NCI-H1436 (cell line): ENCODE data around the gene MUC4.
A peak's percentile ranks its signal among the peaks of the same experiment; 100 is the strongest.
"Not testable (repeated sequence)": the region's sequence is repeated elsewhere in the genome, so short reads cannot be mapped to it uniquely, and the experiment has no call there.

ENCODE experiments used
- DNase-seq: peaks from one replicate; lab custom pipeline; 2025; lab: John Stamatoyannopoulos, UW

MUC4 gene

DNA sequence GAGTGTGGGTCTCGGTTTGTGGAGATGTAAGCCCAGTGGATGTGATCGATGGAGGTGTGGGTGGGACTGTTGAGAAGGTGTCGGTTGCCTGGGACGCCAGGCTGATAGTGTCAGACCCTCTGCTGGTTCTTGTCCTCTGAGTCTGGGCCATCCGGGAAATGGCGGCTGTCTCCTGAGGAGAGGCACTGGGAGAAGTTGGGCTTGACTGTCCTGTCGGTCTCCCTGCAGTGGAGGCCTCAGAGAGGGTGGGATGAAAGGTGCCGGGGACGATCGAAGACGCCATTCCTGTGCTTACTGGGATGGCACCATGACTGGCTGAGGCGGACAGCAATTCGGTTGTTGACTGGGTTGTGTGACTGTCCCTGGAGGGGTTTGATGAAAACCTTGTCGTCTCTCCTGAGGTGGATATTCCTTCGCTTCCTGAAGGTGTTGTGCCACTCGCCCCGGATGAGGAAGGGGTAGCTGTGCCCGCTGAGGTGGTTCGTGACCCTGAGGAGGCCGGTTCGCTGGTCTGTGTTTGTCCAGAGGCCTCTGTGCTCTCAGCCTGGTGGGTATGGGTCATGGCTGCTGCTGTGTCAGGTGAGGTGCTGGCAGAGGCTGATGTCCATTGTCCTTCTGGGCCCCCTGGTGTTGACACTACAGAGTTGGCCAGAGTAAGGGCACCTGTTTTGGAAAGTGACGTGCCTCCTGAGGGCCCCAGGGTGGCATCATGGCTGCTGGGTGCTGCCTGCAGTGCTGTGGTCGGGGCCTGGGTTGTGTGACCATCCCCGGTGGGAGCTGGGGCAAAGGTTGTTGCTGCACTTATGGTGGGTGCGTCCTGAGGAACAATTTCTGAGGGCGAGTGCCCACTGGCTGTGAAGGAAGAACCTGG lies 22.8 kb downstream of the MUC4 start:
- DNase-seq, result no peak

DNA sequence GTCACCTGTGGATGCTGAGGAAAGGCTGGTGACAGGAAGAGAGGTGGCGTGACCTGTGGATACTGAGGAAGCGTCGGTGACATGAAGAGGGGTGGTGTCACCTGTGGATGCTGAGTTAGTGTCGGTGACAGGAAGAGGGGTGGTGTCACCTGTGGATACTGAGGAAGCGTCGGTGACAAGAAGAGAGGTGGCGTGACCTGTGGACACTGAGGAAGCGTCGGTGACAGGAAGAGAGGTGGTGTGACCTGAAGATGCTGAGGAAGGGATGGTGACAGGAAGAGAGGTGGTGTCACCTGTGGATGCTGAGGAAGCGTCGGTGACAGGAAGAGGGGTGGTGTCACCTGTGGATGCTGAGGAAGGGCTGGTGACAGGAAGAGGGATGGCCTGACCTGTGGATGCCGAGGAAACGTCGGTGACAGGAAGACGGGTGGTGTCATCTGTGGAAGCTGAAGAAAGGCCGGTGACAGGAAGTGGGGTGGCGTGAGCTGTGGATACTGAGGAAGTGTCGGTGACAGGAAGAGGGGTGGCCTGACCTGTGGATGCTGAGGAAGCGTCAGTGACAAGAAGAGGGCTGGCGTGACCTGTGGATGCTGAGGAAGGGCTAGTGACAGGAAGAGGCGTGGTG lies 25.8 kb downstream of the MUC4 start:
- DNase-seq, result not testable (repeated sequence)

DNA sequence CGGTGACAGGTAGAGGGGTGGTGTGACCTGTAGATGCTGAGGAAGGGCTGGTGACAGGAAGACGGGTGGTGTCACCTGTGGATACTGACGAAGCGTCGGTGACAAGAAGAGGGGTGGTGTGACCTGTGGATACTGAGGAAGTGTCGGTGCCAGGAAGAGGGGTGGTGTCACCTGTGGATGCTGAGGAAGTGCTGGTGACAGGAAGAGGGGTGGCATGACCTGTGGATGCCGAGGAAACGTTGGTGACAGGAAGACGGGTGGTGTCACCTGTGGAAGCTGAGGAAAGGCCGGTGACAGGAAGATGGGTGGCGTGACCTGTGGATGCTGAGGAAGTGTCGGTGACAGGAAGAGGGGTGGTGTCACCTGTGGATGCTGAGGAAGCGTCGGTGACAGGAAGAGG lies 27.7 kb downstream of the MUC4 start:
- not testable (repeated sequence) for DNase-seq

DNA sequence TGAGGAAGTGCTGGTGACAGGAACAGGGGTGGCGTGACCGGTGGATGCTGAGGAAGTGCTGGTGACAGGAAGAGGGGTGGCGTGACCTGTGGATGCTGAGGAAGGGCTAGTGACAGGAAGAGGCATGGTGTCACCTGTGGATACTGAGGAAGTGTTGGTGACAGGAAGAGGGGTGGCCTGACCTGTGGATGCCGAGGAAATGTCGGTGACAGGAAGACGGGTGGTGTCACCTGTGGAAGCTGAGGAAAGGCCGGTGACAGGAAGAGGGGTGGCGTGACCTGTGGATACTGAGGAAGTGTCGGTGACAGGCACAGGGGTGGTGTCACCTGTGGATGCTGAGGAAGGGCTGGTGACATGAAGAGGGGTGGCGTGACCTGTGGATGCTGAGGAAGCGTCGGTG lies 30.5 kb downstream of the MUC4 start:
- not testable (repeated sequence) for DNase-seq

DNA sequence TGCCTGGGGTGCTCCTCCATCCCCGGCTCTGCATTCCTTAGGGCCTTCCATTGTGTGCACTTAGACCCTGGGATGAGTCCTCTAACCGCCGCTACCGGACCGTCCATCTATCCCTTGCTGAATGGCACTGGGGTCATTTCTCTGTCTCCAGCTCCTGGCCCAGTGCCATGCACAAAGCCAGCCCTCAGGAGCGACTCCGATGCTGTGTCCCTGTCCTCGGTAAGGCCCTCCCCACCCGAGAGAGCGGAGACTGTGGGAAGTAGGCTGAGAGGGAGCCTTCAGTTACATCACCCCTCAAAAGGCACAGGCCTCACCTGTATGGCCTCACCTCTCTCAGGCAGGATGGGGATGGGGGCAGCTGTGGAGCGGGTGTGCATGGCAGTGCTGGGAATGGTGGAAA lies 33.8 kb downstream of the MUC4 start:
- no peak for DNase-seq

DNA sequence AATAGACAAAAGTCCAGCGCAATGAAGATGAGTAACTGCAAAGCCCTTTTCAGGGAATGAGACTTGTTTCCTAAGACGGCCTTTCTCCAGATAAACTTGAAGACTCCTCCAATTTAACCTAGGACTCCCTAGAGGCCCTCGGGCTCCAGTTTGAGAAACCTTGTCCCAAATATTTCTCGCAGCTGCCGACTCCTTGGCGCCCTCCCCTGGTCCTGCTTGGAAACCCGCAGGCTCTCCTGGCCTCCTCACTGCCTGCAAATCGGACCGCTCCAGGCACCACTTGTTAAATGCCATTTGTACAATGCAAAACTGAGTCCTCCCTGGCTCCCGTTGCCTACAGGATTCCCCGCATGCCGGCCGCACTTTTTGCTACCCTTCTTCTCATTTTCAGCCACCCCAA lies 36.8 kb downstream of the MUC4 start:
- DNase-seq, result peak; percentile 47

DNA sequence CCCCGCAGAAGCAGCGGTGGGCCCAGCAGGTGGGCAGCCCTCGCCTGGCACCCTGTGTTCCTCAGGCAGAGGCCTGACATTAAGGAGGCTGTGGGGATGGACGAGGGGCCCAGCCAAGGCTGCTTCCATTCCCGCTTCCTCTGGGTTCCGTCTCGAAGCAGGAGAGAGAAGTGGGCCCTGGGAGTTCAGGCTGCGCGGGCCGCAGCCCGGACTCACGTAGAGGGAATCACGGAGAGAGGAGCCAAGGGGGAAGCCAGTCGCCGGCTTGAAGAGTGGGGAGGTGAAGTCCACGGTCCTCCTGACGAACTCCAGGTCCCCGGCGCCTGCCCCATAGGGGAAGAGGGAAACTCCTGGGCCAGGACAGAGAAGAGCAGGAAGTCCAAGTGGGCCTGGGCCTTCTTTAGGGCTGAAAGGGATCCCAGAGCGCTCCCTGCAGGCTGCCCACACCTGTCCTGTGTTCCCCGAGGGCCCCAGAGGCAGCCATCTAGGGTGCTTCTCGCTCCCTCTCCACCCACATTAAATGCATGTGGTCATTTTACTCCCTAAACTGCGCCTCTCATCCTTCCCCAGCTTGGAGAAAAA lies 37.7 kb downstream of the MUC4 start:
- no peak for DNase-seq

DNA sequence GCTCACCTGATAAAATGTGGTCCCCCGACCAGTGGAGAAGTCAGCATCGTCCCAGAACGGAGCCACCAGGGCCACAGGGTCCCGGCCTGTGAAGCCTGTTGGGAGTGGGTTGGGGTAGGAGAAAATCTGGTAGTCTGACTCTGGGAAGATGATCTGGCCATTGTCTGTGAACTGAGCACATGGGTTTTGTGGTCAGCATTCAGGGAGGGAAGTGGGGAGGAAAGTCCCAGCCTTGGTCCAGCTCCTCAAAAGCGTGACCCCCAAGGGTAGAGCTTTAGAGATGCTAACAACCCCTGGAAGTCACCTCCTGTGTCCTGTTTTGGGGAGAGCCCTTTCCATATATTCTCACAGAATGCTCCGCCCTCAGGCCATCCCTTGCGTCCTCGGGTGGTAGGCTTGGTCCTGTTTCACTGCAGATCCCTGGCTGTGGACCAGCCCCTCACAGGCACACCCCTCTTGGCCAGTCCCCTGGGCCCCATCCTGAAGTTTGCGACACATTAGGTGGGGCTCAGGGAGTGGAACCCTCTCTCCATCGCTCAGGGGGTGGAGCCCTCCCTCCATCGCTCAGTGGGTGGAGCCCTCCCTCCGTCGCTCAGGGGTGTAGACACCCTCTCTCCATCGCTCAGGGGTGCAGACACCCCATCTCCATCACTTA lies 40.0 kb downstream of the MUC4 start:
- no peak for DNase-seq

DNA sequence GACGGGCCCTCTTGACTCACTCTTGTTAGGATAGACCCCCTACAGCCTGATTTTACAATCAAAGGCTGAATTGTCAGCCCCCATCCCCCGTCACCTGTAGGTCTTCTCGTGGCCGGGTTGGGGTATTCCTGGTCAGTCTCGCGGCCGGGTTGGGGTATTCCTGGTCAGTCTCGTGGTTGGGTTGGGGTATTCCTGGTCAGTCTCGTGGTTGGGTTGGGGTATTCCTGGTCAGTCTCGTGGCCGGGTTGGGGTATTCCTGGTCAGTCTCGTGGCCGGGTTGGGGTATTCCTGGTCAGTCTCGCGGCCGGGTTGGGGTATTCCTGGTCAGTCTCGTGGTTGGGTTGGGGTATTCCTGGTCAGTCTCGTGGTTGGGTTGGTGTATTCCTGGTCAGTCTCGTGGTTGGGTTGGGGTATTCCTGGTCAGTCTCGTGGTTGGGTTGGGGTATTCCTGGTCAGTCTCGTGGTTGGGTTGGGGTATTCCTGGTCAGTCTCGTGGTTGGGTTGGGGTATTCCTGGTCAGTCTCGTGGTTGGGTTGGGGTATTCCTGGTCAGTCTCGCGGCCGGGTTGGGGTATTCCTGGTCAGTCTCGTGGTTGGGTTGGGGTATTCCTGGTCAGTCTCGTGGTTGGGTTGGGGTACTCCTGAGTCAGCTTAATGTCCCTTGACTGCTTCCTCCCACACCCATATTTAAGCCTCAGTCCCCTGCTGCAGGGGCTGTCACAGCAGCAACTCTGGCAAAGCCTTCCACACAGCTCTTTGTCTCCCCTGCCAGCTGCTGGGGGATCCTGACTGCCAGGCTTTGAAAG lies 40.7 kb downstream of the MUC4 start:
- not testable (repeated sequence) for DNase-seq

DNA sequence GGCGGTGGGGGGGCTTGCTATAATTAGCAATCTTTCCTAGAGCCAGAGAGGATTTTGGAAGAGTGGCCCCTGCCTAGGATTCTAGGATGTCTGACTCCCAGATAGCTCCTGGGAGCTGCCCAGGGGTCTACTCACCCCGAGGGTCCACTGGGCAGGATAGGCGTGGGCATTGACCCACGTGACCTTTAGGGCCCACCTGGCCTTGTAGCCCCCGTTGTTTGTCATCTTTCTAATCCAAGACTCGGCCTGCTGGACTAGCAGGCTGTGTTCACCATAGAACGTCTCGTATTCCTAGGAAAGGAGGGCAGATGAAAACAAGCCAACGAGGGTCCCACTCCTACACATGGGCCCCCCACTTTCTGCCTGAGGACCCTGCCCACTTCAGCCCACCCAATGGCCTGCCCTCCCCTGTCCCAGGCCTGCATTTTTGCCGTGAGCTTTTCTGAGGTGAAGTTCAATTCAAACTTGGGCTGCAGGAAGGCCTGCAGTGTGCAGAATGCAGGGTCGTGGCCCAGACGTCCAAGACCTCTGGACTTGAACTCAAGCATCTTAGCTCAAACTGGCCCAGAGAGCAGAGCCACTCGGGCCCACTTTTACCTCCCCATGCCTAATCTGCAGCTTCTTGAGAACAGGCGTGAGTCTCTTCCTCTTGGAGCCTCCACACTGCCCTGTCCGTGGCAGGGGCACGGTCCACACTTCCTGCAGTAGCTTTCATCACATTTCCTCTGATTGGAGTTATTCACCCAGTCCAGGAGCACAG lies 41.5 kb downstream of the MUC4 start:
- DNase-seq, result no peak

DNA sequence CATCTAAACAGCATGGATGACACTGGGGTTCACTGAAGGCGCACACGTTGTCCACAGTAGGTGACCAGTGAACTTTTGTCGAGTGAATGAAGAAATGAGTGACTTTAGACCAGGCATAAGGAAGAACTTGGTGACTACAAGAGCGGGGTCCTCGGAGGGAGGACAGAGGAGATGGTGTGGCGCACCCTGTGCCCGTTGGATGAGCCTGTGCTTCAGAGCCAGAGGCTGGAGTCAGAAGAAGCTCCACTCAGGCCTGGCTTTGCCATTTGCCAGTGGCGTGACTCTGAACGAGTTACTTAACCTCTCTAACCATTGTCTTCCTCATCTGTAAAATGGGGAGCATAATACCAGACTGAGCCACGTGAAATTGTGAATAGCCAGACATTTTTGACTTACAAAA lies 42.2 kb downstream of the MUC4 start:
- no peak for DNase-seq

DNA sequence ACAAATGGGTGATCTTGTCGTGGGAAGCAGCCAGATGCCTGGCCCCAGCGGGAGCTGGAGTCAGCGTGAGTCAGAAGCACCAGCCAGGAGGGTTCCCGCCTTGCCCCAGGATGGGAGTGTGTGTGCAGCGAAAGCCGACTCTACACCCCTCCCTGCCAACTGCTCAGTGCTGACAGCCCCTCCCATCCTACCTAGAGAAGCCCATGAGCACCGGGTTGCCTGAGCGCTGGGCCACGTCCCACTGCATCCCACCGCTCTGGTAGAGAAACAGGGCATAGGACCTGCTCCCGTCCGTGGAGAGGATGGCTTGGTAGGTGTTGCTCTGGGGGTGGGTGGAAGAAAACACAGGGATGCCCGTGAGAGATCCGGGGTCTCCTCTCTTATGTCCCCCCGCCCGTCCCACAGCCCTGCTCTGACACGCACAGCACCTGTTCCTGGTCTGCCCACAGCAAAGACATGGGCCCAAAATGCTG lies 42.9 kb downstream of the MUC4 start:
- no peak for DNase-seq

DNA sequence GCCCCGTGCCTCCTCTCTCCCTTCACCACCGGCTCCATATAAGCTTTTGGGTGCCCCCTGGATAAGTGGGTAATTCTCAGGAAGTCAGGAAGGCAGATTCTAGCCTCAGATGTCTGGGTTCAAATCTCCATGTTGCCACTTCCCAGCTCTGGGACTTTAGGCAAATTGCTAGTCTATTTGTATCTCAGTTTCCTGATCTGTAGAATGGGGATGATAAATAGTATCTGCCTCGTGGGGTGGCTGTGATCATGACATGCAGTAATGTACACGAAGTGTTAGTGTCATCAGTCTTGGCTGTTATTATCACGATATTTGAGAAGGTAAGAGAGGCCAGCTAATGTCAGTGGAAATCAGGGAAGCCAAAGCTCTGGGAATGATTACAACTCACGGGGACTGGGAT lies 43.3 kb downstream of the MUC4 start:
- DNase-seq, result no peak

DNA sequence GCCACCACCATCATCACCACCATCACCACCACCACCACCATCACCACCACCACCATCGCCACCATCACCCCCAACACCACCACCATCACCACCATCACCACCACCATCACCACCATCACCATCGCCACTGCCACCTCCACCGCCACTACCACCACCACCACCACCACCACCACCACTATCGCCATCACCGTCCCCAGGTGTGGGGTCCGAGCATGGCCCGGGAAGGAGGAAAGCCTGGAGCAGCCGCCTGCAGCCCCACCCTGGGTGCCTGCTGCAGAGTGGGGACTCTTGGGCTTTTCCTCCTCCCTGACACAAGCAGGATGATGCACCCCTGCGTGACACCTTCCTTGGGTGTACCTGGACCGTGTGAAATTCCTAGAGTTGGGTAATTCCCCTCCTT lies 43.9 kb downstream of the MUC4 start:
- DNase-seq, result no peak

DNA sequence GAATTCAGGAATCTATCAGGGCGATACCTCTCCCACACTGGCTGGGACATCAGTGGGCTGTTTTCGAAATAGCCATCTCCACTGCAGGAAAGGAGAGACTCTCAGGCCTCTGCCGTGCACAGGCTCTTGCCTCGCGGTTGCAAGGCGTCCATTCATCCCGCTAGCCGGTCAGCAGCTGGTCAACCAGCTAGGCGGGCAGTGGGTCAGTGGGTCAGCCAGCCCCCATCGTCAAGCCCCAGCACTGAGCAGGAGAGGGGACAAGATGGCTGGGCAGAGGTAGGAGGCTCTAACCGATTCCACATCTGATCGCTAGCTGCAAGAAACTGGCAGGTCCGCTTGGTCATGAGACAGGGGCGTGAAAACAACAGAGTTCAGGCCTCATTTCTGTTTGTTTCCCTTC lies 45.1 kb downstream of the MUC4 start:
- no peak for DNase-seq

DNA sequence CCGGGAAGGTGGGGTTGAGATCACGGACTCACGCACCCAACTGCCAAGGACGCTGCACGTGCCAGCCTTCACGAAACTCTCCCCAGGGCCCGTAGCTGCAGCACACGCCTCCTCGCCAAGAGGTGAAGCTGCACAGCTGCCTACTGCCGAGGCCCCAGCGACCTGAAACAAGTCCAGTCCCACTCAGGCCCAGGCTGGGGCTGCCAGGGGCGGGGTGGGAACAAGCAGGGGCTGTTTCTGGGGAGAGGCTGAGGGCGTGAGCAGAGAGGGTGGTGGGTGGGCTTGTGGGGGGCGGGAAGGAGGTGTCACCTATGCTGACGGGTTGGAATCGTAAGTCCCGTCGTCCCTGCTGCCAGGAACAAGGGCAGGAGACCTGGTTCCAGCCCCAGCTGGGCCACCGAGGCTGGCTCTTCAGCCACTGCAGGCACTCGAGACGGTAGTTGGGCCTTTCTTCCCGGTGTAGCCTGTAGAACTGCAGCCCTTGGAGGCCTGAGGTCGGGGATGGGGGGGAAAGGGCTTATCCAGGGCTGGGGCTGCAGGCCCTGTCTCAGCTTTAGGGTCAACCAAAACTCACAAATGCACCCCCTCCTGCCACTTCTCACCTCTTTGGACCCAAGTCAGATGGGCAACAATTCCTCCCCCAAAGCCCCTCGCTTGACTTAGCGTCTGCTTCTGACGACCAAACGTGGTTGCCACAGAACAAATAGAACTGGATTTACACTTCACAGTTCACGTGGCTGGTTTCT lies 46.6 kb downstream of the MUC4 start:
- no peak for DNase-seq

DNA sequence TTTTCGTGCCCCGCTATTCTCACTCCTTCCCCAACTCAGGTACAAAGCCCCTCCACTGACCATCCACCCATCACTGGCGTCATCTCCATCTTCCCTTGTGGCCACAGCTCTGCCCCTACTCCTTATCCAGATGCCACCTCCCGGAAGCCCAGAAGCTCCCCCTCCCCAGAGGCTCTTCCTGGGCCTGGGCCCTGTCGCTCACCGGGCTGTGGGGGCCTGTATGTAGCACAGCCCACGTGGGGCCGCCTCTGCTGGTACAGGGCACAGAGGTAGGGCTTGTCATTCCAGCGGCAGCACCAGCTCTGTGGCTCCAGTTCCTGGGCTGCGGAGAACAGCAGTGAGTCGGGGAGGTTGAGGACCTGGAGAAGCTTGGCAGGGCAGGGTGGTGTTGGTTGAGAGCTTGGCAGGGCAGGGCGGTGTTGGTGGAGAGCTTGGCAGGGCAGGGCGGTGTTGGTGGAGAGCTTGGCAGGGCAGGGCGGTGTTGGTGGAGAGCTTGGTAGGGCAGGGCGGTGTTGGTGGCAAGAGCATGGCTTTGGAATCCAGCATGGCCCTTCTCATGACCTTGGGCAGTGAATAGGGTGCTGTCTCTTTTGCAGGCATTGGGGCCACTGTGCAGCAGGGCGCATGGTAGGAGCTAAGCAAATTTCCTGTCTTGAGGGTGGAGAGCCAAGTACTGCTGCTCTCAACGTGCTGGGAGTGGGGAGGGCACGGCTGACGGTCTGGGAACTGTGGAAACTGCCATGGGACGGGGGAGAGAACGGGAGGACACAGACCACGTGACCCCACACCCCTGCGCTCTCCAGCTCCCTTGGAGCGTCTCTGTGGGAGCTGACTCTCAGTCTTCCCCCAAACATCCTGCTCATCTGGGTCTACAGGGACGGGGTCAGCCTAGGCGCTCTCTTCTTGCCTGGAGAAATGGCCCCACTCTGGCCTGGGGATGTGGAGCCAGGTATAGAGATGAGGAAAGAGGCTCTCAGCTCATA lies 47.6 kb downstream of the MUC4 start:
- DNase-seq, result no peak

DNA sequence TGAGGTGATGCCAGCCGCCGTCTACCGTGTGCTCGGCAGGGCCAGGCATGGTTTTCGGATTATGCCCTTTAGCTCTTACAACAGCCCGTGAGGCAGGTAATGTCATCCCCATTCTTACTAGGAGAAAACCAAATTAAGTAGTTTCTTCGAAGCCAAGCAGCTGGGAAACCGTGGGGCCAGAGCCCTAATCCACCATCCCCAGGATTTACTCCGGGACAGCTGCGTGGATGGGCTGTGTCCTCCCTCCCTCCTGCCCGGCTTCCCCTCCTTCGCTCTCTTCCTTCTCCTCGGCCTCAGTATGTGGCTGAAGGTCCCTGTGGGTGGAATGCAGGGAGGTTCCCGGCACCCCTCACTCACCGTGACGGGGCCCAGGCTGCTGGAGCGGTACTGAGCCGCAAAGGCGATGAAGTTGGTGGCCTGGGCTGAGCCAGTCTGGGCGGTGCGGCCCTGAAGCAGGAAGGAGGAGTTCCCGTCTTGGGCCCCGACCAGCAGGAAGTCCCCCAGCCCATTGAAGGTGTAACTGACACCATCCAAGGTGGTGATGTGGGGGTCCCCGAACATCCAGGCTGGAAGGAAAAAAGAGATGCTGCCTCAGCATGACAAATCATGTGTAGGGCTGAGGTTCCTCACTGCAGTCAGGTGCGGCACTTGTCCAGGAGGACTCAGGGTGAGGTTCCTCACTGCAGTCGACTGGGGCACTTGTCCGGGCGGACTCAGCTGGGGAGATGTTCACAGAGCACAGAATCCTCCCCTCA lies 48.5 kb downstream of the MUC4 start:
- no peak for DNase-seq
